IMR-90 (cell line): Measurements from ENCODE around the gene CRYZL1. TPM values are rescaled to one million over a fixed set of nuclear protein-coding genes. Genes with fewer than 3 reads are reported as not detected.

Source experiments
- ATAC-seq: fragments of 200-7000 bp; cut with Tn5 transposase; 2 replicates; pipeline ENCODE4 v1.9.1; 2020; ENCODE audit warnings: low read depth, mild to moderate bottlenecking, moderate library complexity
- BruUV-seq: library from RNA; stranded (reverse); fragments of 400-500 nt; replicated peaks from 2 replicates; lab custom pipeline; 2021; lab: Mats Ljungman, UMichigan
- CTCF ChIA-PET: fragments of 300-600 bp; formaldehyde crosslinking; extraction: SDS; loops from one replicate; lab custom pipeline; 2021; ENCODE audit warnings: antibody characterized with exemption; lab: Yijun Ruan, JAX
- POLR2A ChIA-PET: fragments of 300-600 bp; sonication (Branson Sonifier 250); formaldehyde crosslinking; loops from one replicate; lab custom pipeline; 2022; ENCODE audit warnings: antibody characterized with exemption; ENCODE audit not compliant: unreplicated experiment; lab: Charles Lee
- DNase-seq: peaks from one replicate; pipeline ENCODE4 v3.0.0; 2013
- H2AFZ ChIP-seq: replicated peaks from 2 replicates; pipeline ENCODE3; 2013; ENCODE audit warnings: low read length, mild to moderate bottlenecking; ENCODE audit not compliant: poor library complexity
- H2AK5ac ChIP-seq: 2 replicates; pipeline ENCODE4 v1.6.1; 2013; ENCODE audit warnings: low read depth, low read length, inconsistent platforms
- H2AK9ac ChIP-seq: replicated peaks from 2 replicates; pipeline ENCODE3; 2013; ENCODE audit warnings: mild to moderate bottlenecking, low read depth, low read length, moderate library complexity; ENCODE audit not compliant: poor library complexity
- H2BK120ac ChIP-seq: 2 replicates; pipeline ENCODE4 v1.6.1; 2013; ENCODE audit warnings: low read depth, low read length, inconsistent platforms
- H2BK15ac ChIP-seq: 3 replicates; pipeline ENCODE4 v1.6.1; 2013; ENCODE audit warnings: low read depth, low read length, inconsistent platforms
- H2BK20ac ChIP-seq: 2 replicates; pipeline ENCODE4 v1.6.1; 2013; ENCODE audit warnings: low read depth, mild to moderate bottlenecking, inconsistent platforms, low read length, moderate library complexity
- H2BK5ac ChIP-seq: 2 replicates; pipeline ENCODE4 v1.6.1; 2013; ENCODE audit warnings: mild to moderate bottlenecking, low read depth, low read length, inconsistent platforms; ENCODE audit not compliant: poor library complexity, severe bottlenecking
- H3K14ac ChIP-seq: replicated peaks from 2 replicates; pipeline ENCODE4 v1.6.1; 2013; ENCODE audit warnings: low read depth, low read length, inconsistent platforms
- H3K18ac ChIP-seq: 2 replicates; pipeline ENCODE4 v1.6.1; 2013; ENCODE audit warnings: low read depth, low read length, control low read depth
- H3K23ac ChIP-seq: 2 replicates; pipeline ENCODE4 v1.6.1; 2013; ENCODE audit warnings: low read depth, low read length, inconsistent platforms
- H3K27ac ChIP-seq: 2 replicates; pipeline ENCODE4 v1.5.1; 2013; ENCODE audit warnings: mild to moderate bottlenecking, control low read depth, low read length; ENCODE audit not compliant: insufficient read depth
- H3K27me3 ChIP-seq: 2 replicates; pipeline ENCODE4 v1.6.1; 2013; ENCODE audit warnings: low read length; ENCODE audit not compliant: control insufficient read depth, insufficient read depth
- H3K36me3 ChIP-seq: 2 replicates; pipeline ENCODE4 v1.6.1; 2013; ENCODE audit warnings: low read length, mixed read lengths; ENCODE audit not compliant: control insufficient read depth, insufficient read depth
- H3K4ac ChIP-seq: 2 replicates; pipeline ENCODE4 v1.6.1; 2013; ENCODE audit warnings: low read depth, low read length, inconsistent platforms
- H3K4me1 ChIP-seq: 2 replicates; pipeline ENCODE4 v1.6.1; 2013; ENCODE audit warnings: low read length, mixed read lengths; ENCODE audit not compliant: control insufficient read depth, insufficient read depth
- H3K4me2 ChIP-seq: 2 replicates; pipeline ENCODE4 v1.6.1; 2013; ENCODE audit warnings: low read depth, mild to moderate bottlenecking, control low read depth, low read length, moderate library complexity
- H3K4me3 ChIP-seq: 2 replicates; pipeline ENCODE4 v1.5.1; 2013; ENCODE audit warnings: low read depth, mild to moderate bottlenecking, control low read depth, low read length, moderate library complexity; ENCODE audit not compliant: insufficient read depth
- H3K56ac ChIP-seq: 2 replicates; pipeline ENCODE4 v1.6.1; 2013; ENCODE audit warnings: low read length, inconsistent platforms; ENCODE audit not compliant: insufficient read depth; ENCODE audit errors: extremely low read depth
- H3K79me1 ChIP-seq, 2 experiments: 2 replicates each; pipeline ENCODE4 v1.6.1; 2013; ENCODE audit warnings: low read length in 2 of 2, inconsistent platforms in 1 of 2, low read depth in 1 of 2
- H3K9ac ChIP-seq: 2 replicates; pipeline ENCODE4 v1.6.1; 2013; ENCODE audit warnings: low read depth, low read length, control low read depth
- H3K9me1 ChIP-seq: 2 replicates; pipeline ENCODE4 v1.6.1; 2013; ENCODE audit warnings: low read length, inconsistent platforms; ENCODE audit not compliant: insufficient read depth
- H3K9me3 ChIP-seq: 2 replicates; pipeline ENCODE4 v1.6.1; 2013; ENCODE audit warnings: low read length; ENCODE audit not compliant: control insufficient read depth, insufficient read depth
- H4K20me1 ChIP-seq: 2 replicates; pipeline ENCODE4 v1.6.1; 2013; ENCODE audit warnings: low read length, inconsistent platforms; ENCODE audit not compliant: insufficient read depth
- H4K5ac ChIP-seq: 2 replicates; pipeline ENCODE4 v1.6.1; 2013; ENCODE audit warnings: mild to moderate bottlenecking, low read depth, low read length, control low read depth
- H4K8ac ChIP-seq, 2 experiments: 2 replicates each; pipeline ENCODE4 v1.6.1; 2013; ENCODE audit warnings: low read depth in 2 of 2, low read length in 2 of 2, control low read depth in 1 of 2, inconsistent platforms in 1 of 2
- H4K91ac ChIP-seq: 2 replicates; pipeline ENCODE4 v1.6.1; 2013; ENCODE audit warnings: low read depth, low read length, inconsistent platforms; ENCODE audit not compliant: insufficient read depth
- BHLHE40 ChIP-seq: fragments of 150-350 bp; IDR thresholded peaks from 2 replicates; pipeline ENCODE4 v1.6.1; 2016; ENCODE audit warnings: mild to moderate bottlenecking, low read depth, low read length
- CEBPB ChIP-seq: IDR thresholded peaks from 2 replicates; pipeline ENCODE4 v1.6.1; 2012; ENCODE audit warnings: low read depth, low read length, improper control_type of control experiment
- CHD1 ChIP-seq: IDR thresholded peaks from 2 replicates; pipeline ENCODE4 v1.6.1; 2012; ENCODE audit warnings: low read depth, low read length, improper control_type of control experiment
- FOS ChIP-seq: fragments of 150-350 bp; IDR thresholded peaks from 2 replicates; pipeline ENCODE4 v1.6.1; 2016; ENCODE audit warnings: low read depth, low read length
- MAFK ChIP-seq: IDR thresholded peaks from 2 replicates; pipeline ENCODE4 v1.6.1; 2012; ENCODE audit warnings: low read depth, low read length, improper control_type of control experiment
- MAZ ChIP-seq: IDR thresholded peaks from 2 replicates; pipeline ENCODE4 v1.6.1; 2012; ENCODE audit warnings: low read depth, mild to moderate bottlenecking, low read length, improper control_type of control experiment, moderate library complexity, borderline replicate concordance
- MXI1 ChIP-seq: IDR thresholded peaks from 2 replicates; pipeline ENCODE4 v1.6.1; 2012; ENCODE audit warnings: low read depth, mild to moderate bottlenecking, low read length, moderate library complexity, borderline replicate concordance
- NFE2L2 ChIP-seq: fragments of 150-350 bp; IDR thresholded peaks from 2 replicates; pipeline ENCODE4 v1.6.1; 2016; ENCODE audit warnings: low read depth, mild to moderate bottlenecking, low read length
- POLR2A ChIP-seq: IDR thresholded peaks from 2 replicates; pipeline ENCODE4 v1.6.1; 2012; ENCODE audit warnings: mild to moderate bottlenecking, low read depth, low read length
- RAD21 ChIP-seq: IDR thresholded peaks from 2 replicates; pipeline ENCODE4 v1.6.1; 2012; ENCODE audit warnings: low read length, improper control_type of control experiment
- RCOR1 ChIP-seq: IDR thresholded peaks from 2 replicates; pipeline ENCODE4 v1.6.1; 2012; ENCODE audit warnings: mild to moderate bottlenecking, low read length, improper control_type of control experiment; ENCODE audit not compliant: insufficient replicate concordance
- RFX5 ChIP-seq: IDR thresholded peaks from 2 replicates; pipeline ENCODE4 v1.8.0; 2012; ENCODE audit warnings: low read depth, mild to moderate bottlenecking, low read length, moderate library complexity
- SMC3 ChIP-seq: fragments of 150-350 bp; IDR thresholded peaks from 2 replicates; pipeline ENCODE4 v1.6.1; 2016; ENCODE audit warnings: low read depth, mild to moderate bottlenecking, antibody characterized with exemption, low read length, moderate library complexity
- WGBS, 2 experiments: methylation state at CpG; one replicate each; pipeline versions ENCODE4 v1.1.5 to v1.1.7; 2013; ENCODE audit warnings: missing lambda C conversion rate in 2 of 2; ENCODE audit not compliant: insufficient read length in 1 of 2; ENCODE audit errors: extremely low coverage in 2 of 2; 5-methylcytosine and 5-hydroxymethylcytosine counted together
- dilution Hi-C: fragments of 300-500 bp; cut with HindIII; formaldehyde crosslinking; loops from one replicate; pipeline ENCODE4 v1.14.3; 2018; ENCODE audit warnings: low sequenced_read_pairs; ENCODE audit not compliant: unreplicated experiment
- in situ Hi-C: fragments of 300-500 bp; cut with MboI; formaldehyde crosslinking; loops from 3 replicates; pipeline ENCODE4 v1.14.3; 2019; ENCODE audit warnings: low sequenced_read_pairs, inconsistent platforms, mixed read lengths
- intact Hi-C: fragments of 100-400 bp; cut with micrococcal nuclease; formaldehyde crosslinking; loops from 2 replicates; pipeline ENCODE4 v1.10.0; 2022
- polyA plus RNA-seq, 3 experiments: library from polyadenylated mRNA; depleted of rRNA; stranded (reverse); fragments of >200 nt; gene quantifications; 2 replicates each; pipeline ENCODE4 v1.2.3, GENCODE V29; 2012; ENCODE audit warnings: low replicate concordance in 1 of 3
- total RNA-seq: library from RNA; depleted of rRNA; stranded (reverse); fragments of >200 nt; gene quantifications from 2 replicates; pipeline ENCODE4 v1.2.3, GENCODE V29; 2012
- TF ChIP-seq, protein P1 (sequence below): fragments of 150-350 bp; IDR thresholded peaks from 2 replicates; pipeline ENCODE4 v1.6.1; 2017; ENCODE audit warnings: mild to moderate bottlenecking, antibody characterized with exemption, low read length, low read depth
- TF ChIP-seq, protein P2 (sequence below): fragments of 150-350 bp; IDR thresholded peaks from 2 replicates; pipeline ENCODE4 v1.6.1; 2016; ENCODE audit warnings: low read depth, mild to moderate bottlenecking, low read length, moderate library complexity, borderline replicate concordance
- TF ChIP-seq, protein P3 (sequence below): conservative IDR thresholded peaks from 2 replicates; pipeline ENCODE4 v1.5.1; 2012; ENCODE audit warnings: mild to moderate bottlenecking, low read depth, low read length, improper control_type of control experiment

CRYZL1 gene
- total and polyA plus RNA-seq, 2 of the 4 experiments (the other 2 are of a cell fraction): 19.9 to 28.5 TPM

DNA sequence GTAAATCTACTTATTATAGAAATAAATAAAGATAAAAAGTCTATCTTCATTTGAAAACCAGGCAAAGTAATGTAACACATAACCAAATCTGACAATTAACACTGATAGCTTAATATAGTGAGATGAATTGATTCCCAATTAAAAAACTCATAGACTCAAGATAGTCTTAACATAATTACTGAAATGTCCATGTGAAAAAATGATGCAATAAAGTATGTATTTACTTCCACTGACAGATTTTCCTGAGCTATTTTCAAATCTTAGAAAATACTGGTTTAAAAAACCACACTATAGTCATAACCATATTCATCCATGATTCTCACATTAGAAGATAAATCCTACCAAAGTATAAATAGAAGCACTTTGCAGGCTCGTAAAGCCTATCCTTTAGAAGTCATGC, 43.5 kb downstream of the CRYZL1 start:
- H3K9me3 ChIP-seq: no peaks in the 10 kb centered on the region
- ChIA-PET CTCF (no interaction called here), POLR2A (no interaction called here)
- H3K4me3 ChIP-seq: no peak overlapping the region
- ATAC-seq (no peak), DNase-seq (no peak)
- H2AK5ac ChIP-seq: no peak overlapping the region
- BruUV-seq: no TSS peak
- in situ Hi-C loops: no loop called here
- no peak overlapping the region for H3K56ac ChIP-seq
- TF ChIP-seq, protein P1, sequence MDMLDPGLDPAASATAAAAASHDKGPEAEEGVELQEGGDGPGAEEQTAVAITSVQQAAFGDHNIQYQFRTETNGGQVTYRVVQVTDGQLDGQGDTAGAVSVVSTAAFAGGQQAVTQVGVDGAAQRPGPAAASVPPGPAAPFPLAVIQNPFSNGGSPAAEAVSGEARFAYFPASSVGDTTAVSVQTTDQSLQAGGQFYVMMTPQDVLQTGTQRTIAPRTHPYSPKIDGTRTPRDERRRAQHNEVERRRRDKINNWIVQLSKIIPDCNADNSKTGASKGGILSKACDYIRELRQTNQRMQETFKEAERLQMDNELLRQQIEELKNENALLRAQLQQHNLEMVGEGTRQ: no peak
- TF ChIP-seq, protein P2, sequence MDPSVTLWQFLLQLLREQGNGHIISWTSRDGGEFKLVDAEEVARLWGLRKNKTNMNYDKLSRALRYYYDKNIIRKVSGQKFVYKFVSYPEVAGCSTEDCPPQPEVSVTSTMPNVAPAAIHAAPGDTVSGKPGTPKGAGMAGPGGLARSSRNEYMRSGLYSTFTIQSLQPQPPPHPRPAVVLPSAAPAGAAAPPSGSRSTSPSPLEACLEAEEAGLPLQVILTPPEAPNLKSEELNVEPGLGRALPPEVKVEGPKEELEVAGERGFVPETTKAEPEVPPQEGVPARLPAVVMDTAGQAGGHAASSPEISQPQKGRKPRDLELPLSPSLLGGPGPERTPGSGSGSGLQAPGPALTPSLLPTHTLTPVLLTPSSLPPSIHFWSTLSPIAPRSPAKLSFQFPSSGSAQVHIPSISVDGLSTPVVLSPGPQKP: no peak
- TF ChIP-seq SMC3 (no peak), MAZ (no peak), NFE2L2 (no peak), CEBPB (no peak), RAD21 (no peak), RFX5 (no peak), FOS (no peak), RCOR1 (no peak), POLR2A (no peak), CHD1 (no peak), BHLHE40 (no peak), MAFK (no peak), MXI1 (no peak)
- TF ChIP-seq, protein P3, sequence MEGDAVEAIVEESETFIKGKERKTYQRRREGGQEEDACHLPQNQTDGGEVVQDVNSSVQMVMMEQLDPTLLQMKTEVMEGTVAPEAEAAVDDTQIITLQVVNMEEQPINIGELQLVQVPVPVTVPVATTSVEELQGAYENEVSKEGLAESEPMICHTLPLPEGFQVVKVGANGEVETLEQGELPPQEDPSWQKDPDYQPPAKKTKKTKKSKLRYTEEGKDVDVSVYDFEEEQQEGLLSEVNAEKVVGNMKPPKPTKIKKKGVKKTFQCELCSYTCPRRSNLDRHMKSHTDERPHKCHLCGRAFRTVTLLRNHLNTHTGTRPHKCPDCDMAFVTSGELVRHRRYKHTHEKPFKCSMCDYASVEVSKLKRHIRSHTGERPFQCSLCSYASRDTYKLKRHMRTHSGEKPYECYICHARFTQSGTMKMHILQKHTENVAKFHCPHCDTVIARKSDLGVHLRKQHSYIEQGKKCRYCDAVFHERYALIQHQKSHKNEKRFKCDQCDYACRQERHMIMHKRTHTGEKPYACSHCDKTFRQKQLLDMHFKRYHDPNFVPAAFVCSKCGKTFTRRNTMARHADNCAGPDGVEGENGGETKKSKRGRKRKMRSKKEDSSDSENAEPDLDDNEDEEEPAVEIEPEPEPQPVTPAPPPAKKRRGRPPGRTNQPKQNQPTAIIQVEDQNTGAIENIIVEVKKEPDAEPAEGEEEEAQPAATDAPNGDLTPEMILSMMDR: no peak
- no peak overlapping the region for H3K27ac ChIP-seq
- no peaks in the 10 kb centered on the region for H3K27me3 ChIP-seq
- no peaks in the 10 kb centered on the region for H3K4me1 ChIP-seq
- WGBS, 2 experiments: no CpG with 5 or more reads among the region's 1 CpG
- no peak overlapping the region for H3K4me2 ChIP-seq
- H2AK9ac ChIP-seq: no peak overlapping the region
- no peak overlapping the region for H2AFZ ChIP-seq
- no peak overlapping the region for H3K9ac ChIP-seq
- no peak overlapping the region for H2BK15ac ChIP-seq
- peaks cover 34% of the 10 kb centered on the region for H3K36me3 ChIP-seq
- H4K20me1 ChIP-seq: no peaks in the 10 kb centered on the region; the same call in 1 of the 2 replicates
- no peak overlapping the region for H3K14ac ChIP-seq
- no peak overlapping the region for H3K18ac ChIP-seq
- intact Hi-C loops: no loop called here
- no peak overlapping the region for H4K8ac ChIP-seq
- H3K9me1 ChIP-seq: no peaks in the 10 kb centered on the region
- no peak overlapping the region for H4K91ac ChIP-seq
- no peak overlapping the region for H4K5ac ChIP-seq
- H3K79me1 ChIP-seq: no peaks in the 10 kb centered on the region; a peak in 1 of 4 replicates
- dilution Hi-C loops: no loop called here
- H2BK20ac ChIP-seq: no peak overlapping the region
- H2BK120ac ChIP-seq: no peak overlapping the region
- no peak overlapping the region for H3K23ac ChIP-seq
- no peak overlapping the region for H2BK5ac ChIP-seq
- no peak overlapping the region for H3K4ac ChIP-seq
